ENCODE results near the gene CCDC92. TPM values are rescaled to one million over a fixed set of nuclear protein-coding genes. Genes with fewer than 3 reads are reported as not detected.

The CCDC92 gene
- total and polyA plus RNA-seq, 2 experiments from 2014 or later, result 16.9 to 60.2 TPM

- TF ChIP-seq EZH2 (IDR thresholded peaks at IDR 0.05; ENCODE audit: borderline replicate concordance) (no peak), CTCF (IDR thresholded peaks at IDR 0.05; ENCODE audit: poor library complexity) (no peak), EZH2phosphoT487 (IDR thresholded peaks at IDR 0.05; ENCODE audit: low read depth, severe bottlenecking, unreplicated experiment) (no peak)
Observed at GRCh38 chr12:123957196-123957595, 15.4 kb downstream of the CCDC92 start.

GRCh38 chr12:123956249-123956648 lies 16.4 kb downstream of the CCDC92 start:
- Histone ChIP-seq H3K27ac (no peak overlapping the region), H3K9me2 (replicated peaks; ENCODE audit: insufficient read depth) (no peaks in the 10 kb centered on the region), H2AFZ (no peak overlapping the region), H3K4me2 (no peak overlapping the region), H3K9me3 (ENCODE audit: low read depth) (no peaks in the 10 kb centered on the region), H4K20me1 (ENCODE audit: insufficient read depth, poor library complexity, severe bottlenecking) (no peaks in the 10 kb centered on the region), H3K4me1 (ENCODE audit: insufficient read depth) (peaks cover 3% of the 10 kb centered on the region), H3K27me3 (no peaks in the 10 kb centered on the region), H3K79me2 (peaks cover 35% of the 10 kb centered on the region), H3K36me3 (replicated peaks; ENCODE audit: insufficient read depth, low read depth) (no peaks in the 10 kb centered on the region), H3K4me3 (no peak overlapping the region)
- 66% methylated on average over 9 of the region's 9 CpGs for WGBS (ENCODE audit: low lambda C conversion rate, missing lambda C conversion rate)
- TF ChIP-seq EZH2 (IDR thresholded peaks at IDR 0.05; ENCODE audit: borderline replicate concordance), result no peak
- no peak for TF ChIP-seq CTCF (IDR thresholded peaks at IDR 0.05; ENCODE audit: poor library complexity)
- no peak for TF ChIP-seq EZH2phosphoT487 (IDR thresholded peaks at IDR 0.05; ENCODE audit: low read depth, severe bottlenecking, unreplicated experiment)
- no peak for DNase-seq (ENCODE audit: low spot score)

More at GRCh38 chr12:123957196-123957595, 15.4 kb downstream of the CCDC92 start:
- H2AFZ ChIP-seq, result no peak overlapping the region
- whole genome bisulfite sequencing (ENCODE audit: low lambda C conversion rate, missing lambda C conversion rate), result 81% methylated on average over 3 of the region's 3 CpGs
- H3K9me3 ChIP-seq (ENCODE audit: low read depth), result no peaks in the 10 kb centered on the region
- no peaks in the 10 kb centered on the region for H3K9me2 ChIP-seq (replicated peaks; ENCODE audit: insufficient read depth)
- H3K4me3 ChIP-seq, result no peak overlapping the region
- DNase-seq (ENCODE audit: low spot score), result no peak
- peaks cover 30% of the 10 kb centered on the region for H3K79me2 ChIP-seq
- H4K20me1 ChIP-seq (ENCODE audit: insufficient read depth, poor library complexity, severe bottlenecking), result no peaks in the 10 kb centered on the region
- no peaks in the 10 kb centered on the region for H3K36me3 ChIP-seq (replicated peaks; ENCODE audit: insufficient read depth, low read depth)
- no peak overlapping the region for H3K27ac ChIP-seq
- peaks cover 3% of the 10 kb centered on the region for H3K4me1 ChIP-seq (ENCODE audit: insufficient read depth)
- no peaks in the 10 kb centered on the region for H3K27me3 ChIP-seq
- no peak overlapping the region for H3K4me2 ChIP-seq

- no peak overlapping the region for H3K4me2 ChIP-seq
- no peaks in the 10 kb centered on the region for H3K9me2 ChIP-seq (replicated peaks; ENCODE audit: insufficient read depth)
- no peak overlapping the region for H2AFZ ChIP-seq
- peaks cover 3% of the 10 kb centered on the region for H3K4me1 ChIP-seq (ENCODE audit: insufficient read depth)
- H3K27ac ChIP-seq, result no peak overlapping the region
- no peak for DNase-seq (ENCODE audit: low spot score)
- H4K20me1 ChIP-seq (ENCODE audit: insufficient read depth, poor library complexity, severe bottlenecking), result no peaks in the 10 kb centered on the region
- 94% methylated on average over 10 of the region's 10 CpGs for WGBS (ENCODE audit: low lambda C conversion rate, missing lambda C conversion rate)
- H3K4me3 ChIP-seq, result no peak overlapping the region
- H3K9me3 ChIP-seq (ENCODE audit: low read depth), result no peaks in the 10 kb centered on the region
- H3K36me3 ChIP-seq (replicated peaks; ENCODE audit: insufficient read depth, low read depth), result no peaks in the 10 kb centered on the region
- no peaks in the 10 kb centered on the region for H3K27me3 ChIP-seq
- TF ChIP-seq EZH2phosphoT487 (IDR thresholded peaks at IDR 0.05; ENCODE audit: low read depth, severe bottlenecking, unreplicated experiment) (no peak), EZH2 (IDR thresholded peaks at IDR 0.05; ENCODE audit: borderline replicate concordance) (no peak), CTCF (IDR thresholded peaks at IDR 0.05; ENCODE audit: poor library complexity) (no peak)
- peaks cover 32% of the 10 kb centered on the region for H3K79me2 ChIP-seq
Observed at GRCh38 chr12:123954647-123955350, 17.8 kb downstream of the CCDC92 start.

Data from hepatocyte (in vitro differentiated cells).